NT2/D1 (cell line): Measurements from ENCODE around the gene HRH4.
A peak's percentile ranks its signal among the peaks of the same experiment; 100 is the strongest.

Experiments
- DNase-seq: peaks from one replicate; pipeline ENCODE4 v3.0.0-alpha.2; 2011; ENCODE audit warnings: low read depth, low spot score
- H3K27me3 ChIP-seq: 2 replicates; pipeline ENCODE4 v1.6.0; 2011; ENCODE audit warnings: mild to moderate bottlenecking; ENCODE audit not compliant: insufficient read length, insufficient read depth
- H3K36me3 ChIP-seq: 2 replicates; pipeline ENCODE4 v1.6.1; 2011; ENCODE audit warnings: mild to moderate bottlenecking, low read length, mixed read lengths; ENCODE audit not compliant: insufficient read depth, insufficient read length
- H3K4me1 ChIP-seq: 2 replicates; pipeline ENCODE4 v1.5.1; 2011; ENCODE audit not compliant: insufficient read depth, insufficient read length
- H3K4me3 ChIP-seq: 2 replicates; pipeline ENCODE4 v1.5.1; 2011; ENCODE audit warnings: low read depth; ENCODE audit not compliant: insufficient read length
- H3K9ac ChIP-seq: 2 replicates; pipeline ENCODE4 v1.6.0; 2011; ENCODE audit warnings: low read depth; ENCODE audit not compliant: insufficient read length
- H3K9me3 ChIP-seq: 2 replicates; pipeline ENCODE4 v1.5.1; 2011; ENCODE audit warnings: mild to moderate bottlenecking, low read length; ENCODE audit not compliant: insufficient read depth
- SUZ12 ChIP-seq: IDR thresholded peaks from 2 replicates; pipeline ENCODE4 v1.6.1; 2011; ENCODE audit not compliant: insufficient read length, insufficient read depth; ENCODE audit errors: extremely low read depth
- YY1 ChIP-seq: IDR thresholded peaks from 2 replicates; pipeline ENCODE4 v1.6.1; 2011; ENCODE audit not compliant: insufficient read length, insufficient read depth
- ZNF274 ChIP-seq: IDR thresholded peaks from 2 replicates; pipeline ENCODE4 v1.6.1; 2011; ENCODE audit warnings: mild to moderate bottlenecking, low read depth, low read length

Gene HRH4

DNA sequence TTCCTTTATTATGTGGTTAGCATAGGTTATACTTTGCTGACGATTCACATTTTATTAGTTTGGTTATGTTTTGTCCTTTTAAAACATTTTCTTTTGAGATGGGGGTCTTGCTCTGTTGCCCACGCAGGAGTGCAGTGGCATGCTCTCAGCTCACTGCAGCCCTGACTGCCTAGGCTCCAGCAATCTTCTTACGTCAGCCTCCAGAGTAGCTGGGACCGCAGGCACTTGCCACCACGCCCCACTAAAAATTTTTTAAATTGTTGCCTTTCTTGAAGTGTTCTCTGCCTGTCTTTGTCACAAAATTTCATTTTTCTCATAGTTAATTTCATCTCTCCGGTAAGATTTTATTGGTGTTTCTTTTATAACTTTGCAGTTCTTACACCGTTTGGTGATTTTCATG is 18.9 kb downstream of the HRH4 start:
- no peaks in the 10 kb centered on the region for H3K9me3 ChIP-seq
- H3K27me3 ChIP-seq, result no peaks in the 10 kb centered on the region
- H3K4me3 ChIP-seq, result no peak overlapping the region
- no peak for TF ChIP-seq SUZ12
- TF ChIP-seq ZNF274, result no peak
- TF ChIP-seq YY1, result no peak
- no peaks in the 10 kb centered on the region for H3K36me3 ChIP-seq
- no peak overlapping the region for H3K9ac ChIP-seq
- DNase-seq, result no peak
- H3K4me1 ChIP-seq, result no peaks in the 10 kb centered on the region

DNA sequence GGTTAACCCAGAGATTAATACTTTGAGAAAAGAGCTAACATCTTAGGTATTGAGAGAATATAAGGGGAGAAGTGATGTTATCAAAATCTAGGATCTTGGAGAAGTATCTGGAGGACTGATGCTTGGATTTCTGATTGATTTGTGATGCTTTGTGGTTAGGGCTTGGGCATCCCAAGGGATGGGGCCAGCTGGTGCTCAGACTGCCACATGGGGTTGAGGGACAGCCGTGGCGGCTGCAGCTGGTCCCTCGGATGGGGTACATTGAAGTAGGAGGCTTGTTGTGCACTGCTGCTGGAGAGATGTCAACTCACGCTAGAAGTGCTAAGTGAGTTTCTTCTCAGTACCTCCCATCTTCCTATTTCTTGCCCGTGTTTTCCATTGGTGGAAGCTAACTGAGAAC is 22.4 kb downstream of the HRH4 start:
- TF ChIP-seq SUZ12 (no peak), YY1 (no peak), ZNF274 (no peak)
- Histone ChIP-seq H3K9ac (no peak overlapping the region), H3K9me3 (no peaks in the 10 kb centered on the region), H3K4me1 (no peaks in the 10 kb centered on the region), H3K36me3 (no peaks in the 10 kb centered on the region), H3K4me3 (no peak overlapping the region), H3K27me3 (no peaks in the 10 kb centered on the region)
- DNase-seq, result no peak

DNA sequence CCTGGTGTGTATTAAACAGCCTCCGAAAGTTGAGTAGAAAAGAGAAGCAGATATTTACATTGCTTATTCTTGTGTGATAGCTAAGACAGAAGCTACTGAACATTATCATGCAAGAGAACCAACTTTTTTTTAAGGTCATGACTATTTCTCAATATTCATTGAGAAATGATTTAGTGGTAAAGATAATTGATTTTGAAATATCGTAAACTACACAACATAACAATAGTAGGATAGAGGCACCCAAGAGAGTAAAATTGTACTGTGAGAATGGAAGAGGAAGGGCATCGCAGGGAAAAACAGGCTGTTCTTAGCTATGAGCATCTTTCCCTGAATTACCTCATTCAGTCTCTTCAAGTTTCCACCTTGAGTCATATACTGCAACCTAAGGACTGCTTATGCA is 25.2 kb downstream of the HRH4 start:
- Histone ChIP-seq H3K4me3 (no peak overlapping the region), H3K9ac (no peak overlapping the region), H3K36me3 (no peaks in the 10 kb centered on the region), H3K4me1 (no peaks in the 10 kb centered on the region), H3K27me3 (no peaks in the 10 kb centered on the region), H3K9me3 (no peaks in the 10 kb centered on the region)
- TF ChIP-seq YY1 (no peak), SUZ12 (no peak), ZNF274 (no peak)
- DNase-seq, result no peak

DNA sequence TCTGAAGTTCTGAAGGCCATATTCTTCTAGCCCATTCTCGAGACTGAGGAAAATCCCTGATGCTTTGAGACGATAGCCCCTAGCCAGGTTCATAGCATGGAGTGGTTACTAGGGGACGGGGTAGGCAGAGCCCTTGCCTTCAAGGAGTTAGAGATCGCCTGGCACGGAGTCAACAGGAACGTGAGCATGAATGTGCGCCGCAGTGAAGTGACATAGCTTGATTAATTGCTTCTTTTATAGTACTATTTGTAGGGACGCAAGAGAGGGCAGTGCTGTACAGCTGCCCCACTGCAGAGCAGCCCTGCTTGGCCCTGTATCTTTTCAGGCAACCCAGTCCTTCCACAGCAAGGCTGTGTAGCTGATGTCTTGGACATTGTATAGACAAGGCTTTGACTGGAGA is 26.2 kb downstream of the HRH4 start:
- Histone ChIP-seq H3K4me1 (no peaks in the 10 kb centered on the region), H3K36me3 (no peaks in the 10 kb centered on the region), H3K27me3 (no peaks in the 10 kb centered on the region), H3K9me3 (no peaks in the 10 kb centered on the region), H3K4me3 (no peak overlapping the region), H3K9ac (no peak overlapping the region)
- TF ChIP-seq SUZ12 (no peak), YY1 (no peak), ZNF274 (no peak)
- DNase-seq, result no peak

DNA sequence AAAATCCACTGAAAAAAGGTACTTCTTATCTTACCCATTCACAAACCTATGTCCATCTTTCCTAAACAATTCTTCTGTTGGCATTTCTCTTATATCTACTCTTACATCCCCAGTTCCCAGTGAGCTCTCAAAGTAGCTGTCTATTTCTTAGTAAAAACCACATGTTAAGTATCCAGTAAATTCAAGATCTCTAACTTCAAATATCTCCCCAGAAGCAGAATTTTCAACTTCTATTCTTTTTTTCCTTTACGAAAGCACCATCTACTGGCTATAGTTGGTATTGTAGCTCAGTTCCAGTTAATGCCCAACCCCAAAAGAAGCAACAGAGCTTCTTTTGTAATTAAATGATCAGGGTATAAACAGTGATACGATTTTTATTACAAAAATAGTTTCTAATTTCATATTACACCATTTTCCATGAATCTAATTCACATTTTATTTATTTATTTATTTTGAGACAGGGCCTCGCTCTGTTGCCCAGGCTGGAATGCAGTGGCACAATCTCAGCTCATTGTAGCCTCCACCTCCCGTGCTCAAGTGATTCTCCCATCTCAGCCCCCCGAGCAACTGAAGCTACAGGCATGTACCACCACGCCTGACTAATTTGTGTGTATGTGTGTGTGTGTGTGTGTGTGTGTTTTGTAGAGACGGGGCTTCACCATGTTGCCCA is 28.5 kb downstream of the HRH4 start:
- peak; percentile 1 for DNase-seq
- H3K36me3 ChIP-seq, result no peaks in the 10 kb centered on the region
- H3K27me3 ChIP-seq, result no peaks in the 10 kb centered on the region
- TF ChIP-seq ZNF274 (no peak), YY1 (no peak), SUZ12 (no peak)
- H3K4me3 ChIP-seq, result no peak overlapping the region
- no peak overlapping the region for H3K9ac ChIP-seq
- no peaks in the 10 kb centered on the region for H3K9me3 ChIP-seq
- H3K4me1 ChIP-seq, result no peaks in the 10 kb centered on the region

DNA sequence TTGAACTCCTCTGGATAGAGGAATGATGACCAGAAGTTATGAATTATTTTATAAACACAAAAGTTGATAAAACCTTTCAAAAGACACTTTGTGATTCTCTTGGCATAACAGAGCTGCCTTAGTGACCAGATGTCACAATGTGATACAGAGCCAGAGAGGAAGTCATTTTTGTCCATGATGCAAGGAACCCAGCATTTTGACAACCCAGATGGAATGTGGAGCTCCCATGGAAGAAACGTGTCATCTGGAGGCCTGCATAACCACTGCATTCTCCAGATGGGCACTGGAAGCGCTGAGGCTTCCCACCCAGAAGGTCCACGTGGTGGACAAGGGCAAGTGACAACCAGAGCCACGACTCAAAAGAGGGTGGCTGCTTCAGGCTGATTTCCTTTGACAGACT is 30.1 kb downstream of the HRH4 start:
- H3K36me3 ChIP-seq, result no peaks in the 10 kb centered on the region
- no peak for DNase-seq
- H3K27me3 ChIP-seq, result no peaks in the 10 kb centered on the region
- no peak overlapping the region for H3K4me3 ChIP-seq
- TF ChIP-seq SUZ12, result no peak
- TF ChIP-seq ZNF274, result no peak
- no peak for TF ChIP-seq YY1
- no peak overlapping the region for H3K9ac ChIP-seq
- H3K4me1 ChIP-seq, result no peaks in the 10 kb centered on the region
- H3K9me3 ChIP-seq, result no peaks in the 10 kb centered on the region

DNA sequence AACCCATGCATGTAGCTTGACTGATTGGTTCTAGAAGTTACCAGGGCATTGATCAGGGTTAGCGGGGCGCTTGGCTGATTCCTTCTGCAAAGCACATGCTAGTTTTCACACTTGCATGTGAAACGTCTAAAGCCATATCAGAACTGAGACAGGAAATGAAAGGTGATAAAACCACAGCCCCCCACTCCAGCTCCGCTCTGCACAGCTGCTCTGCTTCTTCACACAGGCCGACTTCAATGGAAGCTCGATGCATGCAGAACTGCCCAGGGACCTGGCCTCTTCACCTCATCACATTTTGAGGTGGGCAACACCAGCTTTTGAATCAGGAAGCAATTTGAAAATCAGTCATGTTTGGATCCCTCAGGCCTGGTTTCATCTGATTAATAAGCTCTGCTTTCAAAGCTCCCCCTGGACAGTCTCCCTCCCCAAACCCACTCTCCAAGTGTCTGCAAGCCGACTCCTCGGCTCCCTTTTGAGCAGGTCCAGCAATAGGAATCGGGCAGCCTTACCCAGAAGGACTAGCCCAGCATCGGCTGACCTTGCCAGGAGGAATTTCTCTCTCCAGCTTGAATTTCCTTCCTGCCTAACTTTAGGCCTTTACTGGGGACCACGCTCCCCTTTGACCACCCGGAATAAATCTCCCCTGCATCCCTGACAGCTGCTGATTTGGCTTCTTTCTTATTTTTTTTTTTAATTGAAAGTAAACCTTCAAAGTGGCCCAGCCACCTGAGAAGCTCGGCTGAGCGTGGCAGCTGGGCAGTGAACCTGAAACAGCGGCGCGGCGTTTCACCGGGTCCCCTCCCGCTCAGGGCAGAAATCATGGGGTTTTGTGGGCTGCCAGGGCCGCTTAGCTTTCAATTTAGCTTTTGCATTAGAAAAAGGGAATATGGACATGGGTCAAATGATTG is 31.7 kb downstream of the HRH4 start:
- Histone ChIP-seq H3K27me3 (no peaks in the 10 kb centered on the region), H3K9me3 (no peaks in the 10 kb centered on the region), H3K4me3 (no peak overlapping the region), H3K36me3 (no peaks in the 10 kb centered on the region), H3K4me1 (no peaks in the 10 kb centered on the region), H3K9ac (no peak overlapping the region)
- no peak for DNase-seq
- no peak for TF ChIP-seq SUZ12
- no peak for TF ChIP-seq ZNF274
- no peak for TF ChIP-seq YY1
